ENCODE results near the gene MAPRE3. TPM values are rescaled to one million over a fixed set of nuclear protein-coding genes. Genes with fewer than 3 reads are reported as not detected.
A peak's percentile ranks its signal among the peaks of the same experiment; 100 is the strongest.

Gene MAPRE3
- total RNA-seq, 2 donors from 2014 or later: 12.0 to 28.9 TPM

GRCh38 chr2:26969077-26969844 is 1.2 kb upstream of the MAPRE3 start:
- no peaks in the 10 kb centered on the region for H3K27me3 ChIP-seq (replicated peaks; ENCODE audit: insufficient read depth)
- TF ChIP-seq CTCF (IDR thresholded peaks at IDR 0.05) (no peak), POLR2AphosphoS5 (IDR thresholded peaks at IDR 0.05) (no peak), POLR2A (IDR thresholded peaks at IDR 0.05) (no peak)
- H3K9me3 ChIP-seq: no peaks in the 10 kb centered on the region
- no peak overlapping the region for H3K4me3 ChIP-seq
- H3K36me3 ChIP-seq: no peaks in the 10 kb centered on the region
- H3K4me1 ChIP-seq (replicated peaks): no peaks in the 10 kb centered on the region
- no peak for DNase-seq (ENCODE audit: low spot score)
- intact Hi-C loops (cut with DNase I): loop anchor here (10.0 kb wide), 1 partner anchor 316 kb away; the partner anchor contains the start of gene TRIM54
- no peak overlapping the region for H3K27ac ChIP-seq
- WGBS: 81% methylated on average over 10 of the region's 10 CpGs

- peak; percentile 18 for DNase-seq (ENCODE audit: low spot score)
- no peak for TF ChIP-seq POLR2A (IDR thresholded peaks at IDR 0.05)
- TF ChIP-seq POLR2AphosphoS5 (IDR thresholded peaks at IDR 0.05): no peak
- TF ChIP-seq CTCF (IDR thresholded peaks at IDR 0.05): no peak
- 3% methylated on average over 34 of the region's 34 CpGs for WGBS
- no peaks in the 10 kb centered on the region for H3K9me3 ChIP-seq
- peak overlapping the region; percentile 81 to 83 for H3K27ac ChIP-seq
- H3K27me3 ChIP-seq (replicated peaks; ENCODE audit: insufficient read depth): no peaks in the 10 kb centered on the region
- H3K36me3 ChIP-seq: no peaks in the 10 kb centered on the region
- H3K4me1 ChIP-seq (replicated peaks): no peaks in the 10 kb centered on the region
- intact Hi-C loops (cut with DNase I): no loop called here
- peak overlapping the region; percentile 73 to 84 for H3K4me3 ChIP-seq
Observed at GRCh38 chr2:26970928-26971627, 641 bp downstream of the MAPRE3 start.

GRCh38 chr2:26971911-26972786 is 1.7 kb downstream of the MAPRE3 start:
- Histone ChIP-seq H3K36me3 (no peaks in the 10 kb centered on the region), H3K27me3 (replicated peaks; ENCODE audit: insufficient read depth) (no peaks in the 10 kb centered on the region), H3K4me1 (replicated peaks) (no peaks in the 10 kb centered on the region), H3K27ac (peak overlapping the region; percentile 81 to 83), H3K9me3 (no peaks in the 10 kb centered on the region), H3K4me3 (no peak overlapping the region)
- DNase-seq (ENCODE audit: low spot score): no peak
- TF ChIP-seq POLR2A (IDR thresholded peaks at IDR 0.05) (no peak), POLR2AphosphoS5 (IDR thresholded peaks at IDR 0.05) (peak; percentile 21), CTCF (IDR thresholded peaks at IDR 0.05) (no peak)
- intact Hi-C loops (cut with DNase I): no loop called here
- WGBS: 25% methylated on average over 9 of the region's 9 CpGs

- Histone ChIP-seq H3K4me3 (no peak overlapping the region), H3K36me3 (no peaks in the 10 kb centered on the region), H3K4me1 (replicated peaks) (no peaks in the 10 kb centered on the region), H3K9me3 (no peaks in the 10 kb centered on the region), H3K27ac (no peak overlapping the region), H3K27me3 (replicated peaks; ENCODE audit: insufficient read depth) (no peaks in the 10 kb centered on the region)
- intact Hi-C loops (cut with DNase I): no loop called here
- no peak for DNase-seq (ENCODE audit: low spot score)
- no peak for TF ChIP-seq CTCF (IDR thresholded peaks at IDR 0.05)
- whole genome bisulfite sequencing: 92% methylated on average over 5 of the region's 5 CpGs
Observed at GRCh38 chr2:26974352-26974751, 3.9 kb downstream of the MAPRE3 start.
